Pancreas (tissue), 10 donors: ENCODE results near the gene CARS2. TPM values are rescaled to one million over a fixed set of nuclear protein-coding genes. Genes with fewer than 3 reads are reported as not detected.

Source experiments
- ATAC-seq, 4 donors: fragments of 200-7000 bp; cut with Tn5 transposase; one replicate each; pipeline versions ENCODE4 v1.8.0 to v1.9.1; 2020; ENCODE audit warnings: mild to moderate bottlenecking in 4 of 4, moderate library complexity in 4 of 4
- DNase-seq, 6 donors: peaks; one replicate each; pipeline ENCODE4 v3.0.0-alpha.2; 2020
- FAIRE-seq: peaks from 2 replicates; lab custom pipeline; 2012; peaks lifted over from hg19 to GRCh38; lab: Jason Lieb, UNC
- H3K27ac ChIP-seq, 4 donors: fragments of 200-600 bp; sonication (generic); 1 replicate in 3 of 4; 2 replicates in 1 of 4; pipeline versions ENCODE4 v1.5.0 to v1.8.0; 2020
- H3K27me3 ChIP-seq, 4 donors: fragments of 200-600 bp; one replicate each; pipeline ENCODE4 v1.8.0; 2021
- H3K36me3 ChIP-seq, 3 donors: fragments of 200-600 bp; sonication (generic) in 1 of 3; one replicate each; pipeline versions ENCODE4 v1.5.0 to v1.8.0; 2020 to 2021
- H3K4me1 ChIP-seq, 3 donors: fragments of 200-600 bp; one replicate each; pipeline ENCODE4 v1.8.0; 2021
- H3K4me3 ChIP-seq, 4 donors: fragments of 200-600 bp; sonication (generic) in 2 of 4; one replicate each; pipeline versions ENCODE4 v1.5.0 to v1.8.0; 2020 to 2021
- H3K9me3 ChIP-seq, 4 donors: fragments of 200-600 bp; one replicate each; pipeline ENCODE4 v1.8.0; 2021
- WGBS, 2 donors: extraction: QIAGEN DNeasy Blood & Tissue Kit; methylation state at CpG; one replicate each; pipeline ENCODE4 v1.1.7; 2013; 5-methylcytosine and 5-hydroxymethylcytosine counted together
- intact Hi-C, 3 donors: fragments of 100-400 bp; cut with DNase I; formaldehyde crosslinking; loops; one replicate each; pipeline versions ENCODE4 v1.11.1 to v1.14.2; 2022
- polyA plus RNA-seq, 2 donors: library from polyadenylated mRNA; stranded (reverse); fragments of 200-250 nt; gene quantifications; one replicate each; pipeline ENCODE4 v1.2.3, GENCODE V29; 2013
- total RNA-seq, 6 donors: library from RNA; stranded (reverse); fragmentation: NEBNext Ultra II Directional in 4 of 6; extraction: Animal tissue kit (Norgen Biotek cat#: 25700) in 4 of 6; gene quantifications; one replicate each; pipeline versions ENCODE4 v1.2.1 to v1.2.4, GENCODE V29; 2021 to 2023
- TF ChIP-seq, protein P1 (sequence below), 4 donors: fragments of 200-600 bp; sonication (generic) in 3 of 4; IDR thresholded peaks; one replicate each; pipeline versions ENCODE4 v1.5.0 to v1.8.0; 2021; ENCODE audit warnings: antibody characterized with exemption in 4 of 4
- donor health status: healthy with polysubstance abuse.
- donor health status: DM: no; HTN: no; CAD: no; lungs with moderate emphysema.
- donor health status: DM: no; HTN: no; CAD: no.
- donor health status: control.
- donor health status: control.
- donor health status: Bipolar disorder and iron deficiency.
- donor health status: DM: yes; HTN: yes; CAD: no.
- donor health status: DM: no; HTN: no; CAD: no.
- donor health status: DM: no; HTN: no; CAD: no.
- donor health status: DM: yes; HTN: yes; CAD: no.

CARS2 gene
- total and polyA plus RNA-seq, 8 donors: 18.2 to 98.7 (median 23.7) TPM

GRCh38 chr13:110641055-110642015, 64.6 kb downstream of the CARS2 start:
- Histone ChIP-seq H3K27ac (no peak overlapping the region), H3K4me3 (no peak overlapping the region), H3K9me3 (no peaks in the 10 kb centered on the region), H3K4me1 (peaks cover 0 to 4% (median 0%) of the 10 kb centered on the region in 3 donors), H3K36me3 (peaks cover 5 to 54% (median 19%) of the 10 kb centered on the region in 3 donors), H3K27me3 (no peaks in the 10 kb centered on the region)
- TF ChIP-seq, protein P1, sequence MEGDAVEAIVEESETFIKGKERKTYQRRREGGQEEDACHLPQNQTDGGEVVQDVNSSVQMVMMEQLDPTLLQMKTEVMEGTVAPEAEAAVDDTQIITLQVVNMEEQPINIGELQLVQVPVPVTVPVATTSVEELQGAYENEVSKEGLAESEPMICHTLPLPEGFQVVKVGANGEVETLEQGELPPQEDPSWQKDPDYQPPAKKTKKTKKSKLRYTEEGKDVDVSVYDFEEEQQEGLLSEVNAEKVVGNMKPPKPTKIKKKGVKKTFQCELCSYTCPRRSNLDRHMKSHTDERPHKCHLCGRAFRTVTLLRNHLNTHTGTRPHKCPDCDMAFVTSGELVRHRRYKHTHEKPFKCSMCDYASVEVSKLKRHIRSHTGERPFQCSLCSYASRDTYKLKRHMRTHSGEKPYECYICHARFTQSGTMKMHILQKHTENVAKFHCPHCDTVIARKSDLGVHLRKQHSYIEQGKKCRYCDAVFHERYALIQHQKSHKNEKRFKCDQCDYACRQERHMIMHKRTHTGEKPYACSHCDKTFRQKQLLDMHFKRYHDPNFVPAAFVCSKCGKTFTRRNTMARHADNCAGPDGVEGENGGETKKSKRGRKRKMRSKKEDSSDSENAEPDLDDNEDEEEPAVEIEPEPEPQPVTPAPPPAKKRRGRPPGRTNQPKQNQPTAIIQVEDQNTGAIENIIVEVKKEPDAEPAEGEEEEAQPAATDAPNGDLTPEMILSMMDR (IDR thresholded peaks at IDR 0.05): no peak
- 82 to 83% methylated on average over 29 of the region's 29 CpGs for WGBS, 2 donors
- no peak for FAIRE-seq
- intact Hi-C loops: no loop called here
- ATAC-seq: no peak
- no peak for DNase-seq

GRCh38 chr13:110640591-110641029, 65.3 kb downstream of the CARS2 start:
- Histone ChIP-seq H3K36me3 (peaks cover 5 to 61% (median 26%) of the 10 kb centered on the region in 3 donors), H3K4me1 (peaks cover 0 to 4% (median 0%) of the 10 kb centered on the region in 3 donors), H3K9me3 (no peaks in the 10 kb centered on the region), H3K4me3 (no peak overlapping the region), H3K27ac (no peak overlapping the region), H3K27me3 (no peaks in the 10 kb centered on the region)
- TF ChIP-seq, protein P1 (IDR thresholded peaks at IDR 0.05): no peak
- ATAC-seq (peak in 1 of 4 donors; percentile 4), DNase-seq (no peak), FAIRE-seq (no peak)
- intact Hi-C loops: no loop called here
- 71 to 83% methylated on average over 12 to 13 of the region's 13 CpGs for WGBS, 2 donors

GRCh38 chr13:110639935-110640334, 66.0 kb downstream of the CARS2 start:
- H3K4me3 ChIP-seq: no peak overlapping the region
- ATAC-seq: no peak
- TF ChIP-seq, protein P1 (IDR thresholded peaks at IDR 0.05): no peak
- no peak overlapping the region for H3K27ac ChIP-seq
- no peaks in the 10 kb centered on the region for H3K9me3 ChIP-seq
- WGBS, 2 donors: 76 to 79% methylated on average over 5 of the region's 5 CpGs
- DNase-seq: no peak
- peaks cover 5 to 68% (median 33%) of the 10 kb centered on the region in 3 donors for H3K36me3 ChIP-seq
- peaks cover 0 to 4% (median 0%) of the 10 kb centered on the region in 3 donors for H3K4me1 ChIP-seq
- H3K27me3 ChIP-seq: no peaks in the 10 kb centered on the region
- FAIRE-seq: no peak
- intact Hi-C loops: no loop called here

GRCh38 chr13:110638814-110639806, 66.8 kb downstream of the CARS2 start:
- H3K4me1 ChIP-seq: peaks cover 0 to 4% (median 0%) of the 10 kb centered on the region in 3 donors
- H3K9me3 ChIP-seq: no peaks in the 10 kb centered on the region
- TF ChIP-seq, protein P1 (IDR thresholded peaks at IDR 0.05): no peak
- WGBS, 2 donors: 88 to 92% methylated on average over 39 of the region's 39 CpGs
- H3K27me3 ChIP-seq: no peaks in the 10 kb centered on the region
- intact Hi-C loops: no loop called here
- no peak overlapping the region for H3K27ac ChIP-seq
- FAIRE-seq: no peak
- no peak overlapping the region for H3K4me3 ChIP-seq
- H3K36me3 ChIP-seq: peaks cover 5 to 76% (median 36%) of the 10 kb centered on the region in 3 donors
- ATAC-seq: no peak
- DNase-seq: peak in 1 of 6 donors; percentile 9
